ENCODE results near the gene SLC36A1.
A peak's percentile ranks its signal among the peaks of the same experiment; 100 is the strongest.

Gene SLC36A1

DNA sequence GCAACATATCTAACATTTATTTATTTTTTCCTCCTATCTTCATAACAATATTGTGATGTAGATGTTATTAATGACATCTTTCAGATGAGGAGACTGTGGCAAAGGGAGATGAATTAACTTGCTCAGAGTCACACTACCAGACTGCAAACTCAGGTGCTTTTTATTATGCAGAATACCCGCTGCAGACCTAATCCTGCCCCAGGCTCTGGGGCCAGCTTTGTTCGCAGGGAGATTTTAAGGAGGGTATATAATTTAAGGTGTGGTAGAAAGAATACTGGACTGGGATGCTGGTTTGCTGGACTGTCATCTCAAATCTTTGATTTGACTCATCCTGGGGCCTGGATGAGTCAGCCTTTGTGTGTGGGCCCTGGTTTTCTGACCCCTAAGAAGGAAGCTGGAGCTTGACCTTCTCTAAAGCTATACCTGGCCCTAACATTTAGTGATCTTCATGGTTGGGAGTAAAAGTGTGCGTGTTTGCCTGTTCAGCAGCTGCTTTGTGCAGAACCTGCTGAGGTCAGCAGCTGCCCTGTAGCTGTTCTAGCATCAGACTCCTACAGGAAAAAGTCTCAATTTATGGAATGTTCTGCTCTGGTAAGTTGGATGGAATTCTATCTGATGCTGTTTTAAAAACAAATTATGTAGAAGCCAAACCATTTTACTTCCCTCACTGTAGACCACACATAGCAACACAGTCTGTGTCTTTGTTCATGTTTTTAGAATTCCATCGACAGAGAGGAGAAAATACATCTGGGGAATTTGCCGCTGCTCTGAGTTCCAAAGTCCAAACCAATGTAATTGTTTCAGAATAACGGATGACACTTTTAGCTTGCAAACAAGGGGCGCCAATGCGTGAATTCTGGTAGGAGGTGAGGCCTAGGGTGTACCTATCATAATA, 4.5 kb downstream of the SLC36A1 start:
- peak; percentile 25 for DNase-seq (ENCODE audit: low spot score)

DNA sequence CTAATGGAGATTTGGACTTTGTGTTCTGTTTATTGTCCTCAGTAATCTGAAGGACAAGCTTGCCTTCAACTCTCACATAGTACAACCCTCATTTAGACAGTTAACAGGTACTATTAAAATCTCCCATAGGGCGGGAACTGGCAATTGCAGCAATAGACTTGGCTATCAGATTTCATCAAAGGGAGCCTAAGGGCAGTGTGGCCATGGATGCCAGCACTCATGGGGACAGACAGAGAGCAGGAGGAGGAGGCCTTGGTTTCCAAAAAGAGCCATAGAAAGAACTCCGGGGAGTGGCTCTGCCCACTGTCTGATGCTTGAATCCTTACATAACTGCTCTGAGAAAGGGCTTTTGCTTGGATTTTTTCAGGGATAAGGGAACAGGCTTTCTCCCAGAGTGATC, 6.8 kb downstream of the SLC36A1 start:
- peak; percentile 35 for DNase-seq (ENCODE audit: low spot score)

DNA sequence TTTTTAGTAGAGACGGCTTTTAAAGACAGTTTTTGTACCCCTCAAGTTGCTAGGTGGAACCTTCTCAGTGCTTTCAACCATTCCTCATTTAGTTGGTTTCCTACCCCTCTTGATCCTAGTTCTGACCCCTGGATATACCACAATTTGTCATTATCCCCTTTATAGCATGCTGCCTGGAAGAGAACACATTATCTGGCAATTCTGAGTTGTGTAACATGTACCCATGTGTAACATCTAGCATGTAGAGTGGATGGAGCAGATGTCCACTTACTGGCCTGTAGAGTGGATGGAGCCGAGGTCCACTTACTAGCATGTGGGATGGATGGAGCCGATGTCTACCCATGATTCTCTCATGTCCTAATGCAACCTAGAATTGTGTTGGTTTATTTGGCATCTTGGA, 7.5 kb downstream of the SLC36A1 start:
- DNase-seq (ENCODE audit: low spot score), result no peak

DNA sequence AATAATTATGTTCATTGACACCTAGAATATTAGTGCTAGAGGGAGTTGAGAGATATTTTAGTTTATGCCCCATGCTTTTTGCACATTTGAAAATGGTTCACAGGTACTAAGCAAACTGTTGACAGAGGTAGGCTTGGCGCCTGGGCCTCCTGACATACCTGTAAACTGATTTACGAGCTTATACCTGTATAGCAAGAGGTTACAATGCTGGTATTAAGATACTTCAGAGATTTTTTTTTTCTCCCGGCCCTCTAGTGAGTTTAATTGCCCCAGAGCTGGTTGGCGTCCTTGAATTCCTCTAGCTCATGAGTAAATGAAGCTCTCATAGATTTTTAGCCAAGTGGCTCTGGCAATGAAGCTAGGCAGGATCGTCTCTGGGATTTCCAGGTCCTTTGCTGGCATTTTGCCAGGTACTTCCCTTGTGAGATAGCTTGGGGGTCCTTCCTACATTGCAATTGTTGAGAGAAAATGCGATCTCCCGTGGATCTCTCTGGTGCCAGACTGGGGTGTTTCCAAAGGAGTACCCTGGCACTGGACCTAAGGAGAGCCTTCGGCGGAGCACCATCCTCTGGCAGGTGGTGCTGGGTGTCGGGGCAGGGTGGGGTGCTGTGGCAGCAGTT, 9.0 kb downstream of the SLC36A1 start:
- DNase-seq (ENCODE audit: low spot score), result no peak

DNA sequence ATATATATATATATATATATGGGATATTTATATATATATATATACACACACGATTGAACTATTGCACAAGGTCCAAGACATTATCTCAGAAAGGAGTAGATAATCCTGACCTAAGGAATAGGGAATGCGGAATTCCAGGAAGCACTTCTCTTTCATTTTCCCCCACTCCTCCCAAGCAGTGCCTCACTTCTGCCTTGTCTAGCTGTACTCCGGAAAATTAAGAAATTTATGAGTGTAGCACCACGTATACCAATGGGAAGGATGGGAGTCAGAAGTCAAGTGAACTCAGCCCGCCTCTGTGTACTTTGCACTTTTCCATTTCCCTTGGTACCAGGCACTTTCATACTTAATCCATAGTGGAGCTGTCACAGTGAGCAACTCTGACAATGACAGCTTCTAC, 10.9 kb downstream of the SLC36A1 start:
- DNase-seq (ENCODE audit: low spot score), result no peak

DNA sequence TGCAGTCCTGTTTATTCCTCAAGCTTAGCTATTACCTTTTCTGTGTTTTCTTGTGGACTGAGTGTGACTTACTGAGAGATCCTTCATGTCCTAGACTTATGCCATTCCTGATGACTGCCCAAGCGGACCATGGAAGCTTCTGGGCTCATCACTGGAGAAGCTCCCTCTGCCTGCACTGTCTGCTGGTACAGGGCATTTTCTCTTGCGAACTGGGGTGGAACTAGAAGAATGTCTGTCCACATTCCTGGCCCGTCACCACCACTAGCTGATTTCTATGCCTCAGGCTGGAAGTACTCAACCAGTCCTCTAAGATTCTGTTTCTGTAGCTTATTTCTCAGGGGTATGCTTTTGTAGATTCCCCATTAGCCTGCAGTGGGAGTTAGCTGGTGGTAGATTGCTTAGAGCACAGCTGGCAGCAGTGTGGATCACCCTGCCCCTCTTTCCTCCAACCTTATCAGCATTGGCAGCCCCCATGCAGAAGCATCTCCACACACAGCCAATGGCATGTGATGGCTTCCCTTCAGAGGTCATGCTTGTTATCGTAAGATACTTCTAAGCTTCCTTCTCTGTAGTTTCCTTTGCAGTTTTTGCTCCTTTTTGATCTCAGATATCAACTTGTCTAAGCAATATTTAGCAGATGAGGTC, 12.4 kb downstream of the SLC36A1 start:
- DNase-seq (ENCODE audit: low spot score), result no peak

DNA sequence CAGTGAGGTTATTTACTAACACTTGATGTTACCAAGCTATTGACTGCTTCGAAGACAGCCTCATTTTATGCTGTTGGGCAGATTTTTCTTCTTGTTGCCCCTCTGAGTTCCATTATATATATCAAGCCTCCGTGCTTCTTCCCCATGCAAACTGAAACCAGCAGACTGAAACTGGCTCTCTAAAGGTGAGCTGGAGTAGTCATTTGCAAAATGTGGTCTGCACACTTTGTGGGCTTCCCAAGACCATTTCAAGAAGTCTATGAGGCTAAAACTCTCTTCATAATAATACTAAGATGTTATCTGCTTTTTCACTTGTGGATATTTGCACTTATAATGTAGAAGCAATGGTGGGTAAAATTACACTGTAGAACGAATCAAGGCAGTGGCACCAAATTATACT, 13.9 kb downstream of the SLC36A1 start:
- DNase-seq (ENCODE audit: low spot score), result no peak

DNA sequence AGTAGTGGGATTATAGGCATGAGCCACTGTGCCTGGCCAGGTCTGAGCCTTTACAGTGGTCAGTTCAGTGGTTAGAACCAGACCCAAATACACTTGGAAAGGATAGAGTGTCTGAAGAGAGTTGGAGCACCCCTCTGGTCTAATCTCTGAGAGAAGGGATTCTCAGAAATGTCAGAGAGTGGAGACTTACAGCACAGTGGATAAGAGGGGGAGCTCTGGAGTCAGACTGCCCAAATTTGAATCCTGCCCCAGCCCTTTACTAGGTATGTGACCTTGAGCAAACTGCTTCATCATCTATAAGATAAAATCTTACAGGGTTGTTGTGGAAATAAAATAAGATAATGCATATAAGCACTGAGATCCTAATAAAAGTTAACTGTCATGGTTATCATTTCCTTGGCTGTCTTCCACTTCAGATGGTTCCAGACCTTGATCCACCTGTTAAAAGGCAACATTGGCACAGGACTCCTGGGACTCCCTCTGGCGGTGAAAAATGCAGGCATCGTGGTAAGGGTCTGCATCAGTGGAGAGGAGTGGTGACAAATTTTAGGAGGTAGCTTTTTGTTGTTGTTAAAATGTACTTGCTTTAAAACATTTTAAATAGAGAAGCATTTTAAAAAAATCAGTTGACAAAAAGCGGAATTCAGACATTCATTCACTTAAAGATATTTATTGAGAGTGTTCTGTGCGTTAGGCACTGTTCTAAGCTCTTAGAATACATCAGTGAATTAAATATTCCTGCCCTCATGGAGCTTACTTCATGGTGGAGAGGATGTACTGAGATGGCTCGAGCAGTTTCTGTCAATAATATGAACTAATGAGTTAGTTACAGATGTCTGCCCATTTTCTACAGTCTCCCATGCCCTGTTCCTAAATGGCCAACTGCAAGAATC, 16.0 kb downstream of the SLC36A1 start:
- DNase-seq (ENCODE audit: low spot score), result no peak

DNA sequence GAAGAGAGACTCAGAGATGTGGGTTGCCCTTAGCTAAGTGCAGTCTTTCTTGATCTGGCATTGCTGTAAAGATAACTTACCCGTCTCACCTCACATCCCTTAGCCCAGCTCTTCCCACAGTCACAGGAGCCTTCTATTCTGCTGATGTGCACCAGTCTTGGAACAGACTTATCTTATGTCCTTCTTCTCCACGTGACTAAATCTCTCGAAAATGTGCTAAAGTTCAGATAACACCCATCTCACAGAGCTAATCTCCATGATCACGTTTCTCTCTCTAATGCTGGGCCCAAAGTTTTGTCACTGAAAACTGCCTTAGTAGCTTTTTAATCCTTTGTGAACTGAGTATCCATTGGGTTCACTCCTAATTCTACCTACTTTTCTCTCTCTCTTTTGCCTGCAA, 16.7 kb downstream of the SLC36A1 start:
- no peak for DNase-seq (ENCODE audit: low spot score)

DNA sequence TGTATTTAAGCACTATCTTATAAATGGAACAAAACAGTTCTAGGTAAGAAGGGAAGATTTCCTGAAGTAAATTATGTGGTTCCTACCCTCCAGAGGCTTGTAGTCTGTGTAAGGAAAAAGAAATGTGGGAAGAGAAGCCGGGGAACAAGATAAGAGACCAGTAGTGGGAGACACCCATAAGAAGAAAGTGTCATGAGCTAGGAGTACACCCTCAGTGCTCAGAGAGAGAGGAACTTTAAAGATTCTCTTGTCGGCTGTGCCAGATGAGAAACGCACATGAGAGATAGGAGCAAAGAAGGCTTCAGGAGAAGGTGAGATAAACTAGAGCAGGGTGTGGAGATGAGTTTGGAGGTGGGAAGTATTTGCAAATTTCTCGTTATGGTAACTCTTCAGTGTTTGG, 18.1 kb downstream of the SLC36A1 start:
- no peak for DNase-seq (ENCODE audit: low spot score)

DNA sequence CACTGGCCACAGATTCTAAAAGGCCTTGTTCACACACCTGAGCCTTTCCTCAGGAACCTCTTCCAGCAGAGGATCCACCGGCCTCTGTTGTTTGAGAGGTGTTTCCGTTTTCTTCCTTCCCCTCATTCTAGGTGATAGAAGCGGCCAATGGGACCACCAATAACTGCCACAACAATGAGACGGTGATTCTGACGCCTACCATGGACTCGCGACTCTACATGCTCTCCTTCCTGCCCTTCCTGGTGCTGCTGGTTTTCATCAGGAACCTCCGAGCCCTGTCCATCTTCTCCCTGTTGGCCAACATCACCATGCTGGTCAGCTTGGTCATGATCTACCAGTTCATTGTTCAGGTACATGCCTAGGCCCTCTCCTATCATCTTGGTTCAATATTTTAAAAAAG, 20.2 kb downstream of the SLC36A1 start:
- DNase-seq (ENCODE audit: low spot score), result no peak

DNA sequence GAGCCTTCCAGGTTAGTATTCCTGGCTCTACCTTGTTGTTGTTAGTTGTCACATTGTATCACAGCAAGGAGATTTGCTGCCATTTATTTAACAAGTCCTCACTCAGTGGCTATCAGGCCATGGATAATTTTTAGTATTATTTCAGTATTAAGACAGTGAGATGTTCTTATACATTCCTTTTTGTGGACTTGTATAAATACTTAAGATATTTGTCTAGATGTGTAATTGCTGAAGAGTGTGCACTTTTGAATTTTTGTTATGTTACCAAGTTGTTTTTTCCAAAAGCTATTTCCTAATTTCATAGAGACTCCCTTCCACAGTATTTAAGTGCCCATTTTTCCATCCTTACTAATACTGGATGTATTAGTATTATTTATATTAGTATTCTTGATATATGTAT, 22.0 kb downstream of the SLC36A1 start:
- DNase-seq (ENCODE audit: low spot score), result no peak

DNA sequence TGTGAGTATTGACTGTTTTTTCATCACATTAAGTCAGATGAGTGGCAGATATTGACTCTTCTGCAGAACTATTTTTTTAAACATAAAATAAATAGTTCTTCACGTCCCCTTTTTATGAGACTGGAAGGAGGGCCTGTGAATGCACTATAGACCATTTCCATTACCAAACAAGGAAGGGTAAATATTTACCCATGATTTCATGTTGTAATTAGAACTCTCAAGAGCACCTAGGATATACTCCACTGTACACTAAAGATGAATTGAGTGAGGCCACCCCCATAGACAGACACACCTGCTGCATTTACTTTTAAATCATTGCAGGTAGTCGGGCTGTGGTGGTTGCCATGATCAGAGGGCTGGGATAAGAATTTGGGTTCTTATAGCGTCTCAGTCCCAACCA, 22.6 kb downstream of the SLC36A1 start:
- DNase-seq (ENCODE audit: low spot score), result no peak

DNA sequence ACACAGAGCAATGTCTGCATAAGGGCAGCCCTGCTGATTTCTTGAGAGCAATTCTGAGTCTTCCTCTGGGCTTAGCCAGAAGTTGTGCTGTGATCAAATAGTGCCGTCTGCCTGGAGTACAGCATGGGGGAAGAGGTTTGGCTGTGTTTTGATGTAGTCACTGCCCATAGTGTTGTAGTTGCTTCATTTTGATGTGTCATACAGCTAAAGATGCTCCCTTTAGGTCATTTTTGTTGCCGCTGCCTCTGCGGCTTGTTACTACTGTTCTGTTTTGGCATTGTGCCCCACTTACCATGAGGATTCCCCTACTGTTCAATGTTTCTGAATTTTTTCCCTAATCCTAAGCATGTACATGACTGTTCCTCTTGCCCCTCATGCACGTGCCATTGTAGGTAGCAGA, 23.0 kb downstream of the SLC36A1 start:
- no peak for DNase-seq (ENCODE audit: low spot score)

DNA sequence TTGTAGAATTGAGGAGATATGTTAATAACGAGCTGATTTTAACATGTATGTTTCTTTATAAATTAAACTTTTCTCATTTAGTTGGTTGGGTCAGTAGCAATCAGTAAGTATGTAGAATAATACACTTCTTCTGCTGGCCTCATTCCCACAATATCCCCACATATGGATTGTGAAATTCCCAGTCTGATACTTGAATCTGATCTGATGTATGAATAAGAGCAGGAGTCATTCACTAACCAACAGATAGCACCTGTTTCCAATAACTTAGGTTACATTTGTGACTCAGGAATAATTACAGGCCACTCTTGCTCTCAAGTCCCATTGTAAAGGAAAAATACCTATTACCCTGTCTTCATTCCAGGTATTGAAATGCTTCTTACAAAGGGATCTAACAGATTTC, 23.9 kb downstream of the SLC36A1 start:
- DNase-seq (ENCODE audit: low spot score), result no peak

DNA sequence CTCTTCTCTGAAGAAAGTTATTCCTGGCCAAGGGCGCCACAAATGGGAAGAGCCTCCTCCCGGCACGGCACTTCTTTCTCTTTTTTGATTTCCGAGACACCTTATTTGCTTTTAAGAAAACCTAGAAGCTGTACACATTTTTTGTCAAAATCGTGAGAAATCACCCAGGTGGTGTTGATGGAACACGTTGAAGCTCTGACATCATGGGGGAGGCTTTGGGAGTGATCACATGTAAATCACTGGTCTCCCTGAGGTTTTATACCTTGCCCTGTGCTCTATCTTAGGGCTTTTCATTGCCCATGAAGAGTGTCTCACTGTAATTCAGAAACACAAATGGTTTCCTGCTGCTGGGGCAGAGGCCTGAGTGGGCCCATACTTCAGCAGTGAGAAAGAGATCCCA, 27.4 kb downstream of the SLC36A1 start:
- no peak for DNase-seq (ENCODE audit: low spot score)

DNA sequence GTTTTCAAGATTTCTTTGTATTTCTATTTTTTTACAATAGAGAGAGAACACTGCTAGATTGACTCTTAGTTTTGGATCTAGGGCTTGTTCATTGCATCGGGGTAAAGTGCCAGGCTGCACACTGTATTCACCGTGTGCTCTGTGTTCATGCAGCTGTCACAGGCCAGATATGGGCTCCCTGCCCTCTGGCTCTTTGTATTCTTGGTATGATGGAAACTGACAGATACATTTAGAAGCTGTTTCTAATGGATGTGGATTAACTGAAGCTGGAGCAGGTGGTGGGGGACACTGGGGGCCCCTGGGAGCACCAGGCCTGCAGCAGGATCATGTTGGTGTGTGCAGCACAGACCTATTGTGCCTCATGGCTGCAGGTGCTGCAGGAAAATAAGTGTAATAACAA, 28.0 kb downstream of the SLC36A1 start:
- DNase-seq (ENCODE audit: low spot score), result no peak

DNA sequence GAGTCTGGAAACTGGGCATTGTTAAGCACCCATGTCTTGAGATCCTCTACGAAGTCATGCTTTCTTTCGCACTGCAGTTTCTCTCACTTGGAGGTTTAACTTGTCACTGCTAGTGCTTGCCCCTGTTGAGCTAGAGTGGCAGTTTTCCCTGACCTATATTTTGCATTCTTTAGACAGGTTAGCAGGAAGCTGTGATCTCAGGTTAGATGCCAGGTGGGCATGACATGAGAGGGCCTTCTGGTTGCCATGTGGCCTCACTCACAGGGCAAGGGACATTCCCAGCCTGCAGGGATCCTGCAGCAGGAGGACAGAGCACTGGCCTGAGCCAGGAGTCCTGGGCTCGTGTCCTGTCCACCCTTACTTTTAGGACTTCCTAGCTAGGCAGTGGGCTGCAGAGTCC, 28.6 kb downstream of the SLC36A1 start:
- no peak for DNase-seq (ENCODE audit: low spot score)

DNA sequence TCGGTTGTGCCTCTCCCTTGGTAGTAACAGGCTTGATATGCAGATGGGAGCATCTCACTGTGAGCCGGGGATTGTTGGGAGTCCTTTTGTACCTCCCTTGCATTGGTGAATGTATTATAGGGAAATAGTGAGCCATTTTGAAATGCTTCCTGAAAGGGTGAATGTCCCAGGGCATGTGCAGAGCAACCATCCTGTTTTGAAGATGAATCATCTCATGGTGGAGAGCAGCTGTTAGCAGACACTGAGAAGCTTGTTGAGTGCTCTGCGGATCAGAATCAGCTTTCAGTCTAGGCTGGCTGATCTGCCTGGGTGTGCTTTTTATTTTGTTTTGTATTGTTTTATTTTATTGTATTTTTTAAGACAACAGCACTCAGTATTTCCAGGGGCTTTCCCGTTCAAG, 29.7 kb downstream of the SLC36A1 start:
- no peak for DNase-seq (ENCODE audit: low spot score)

DNA sequence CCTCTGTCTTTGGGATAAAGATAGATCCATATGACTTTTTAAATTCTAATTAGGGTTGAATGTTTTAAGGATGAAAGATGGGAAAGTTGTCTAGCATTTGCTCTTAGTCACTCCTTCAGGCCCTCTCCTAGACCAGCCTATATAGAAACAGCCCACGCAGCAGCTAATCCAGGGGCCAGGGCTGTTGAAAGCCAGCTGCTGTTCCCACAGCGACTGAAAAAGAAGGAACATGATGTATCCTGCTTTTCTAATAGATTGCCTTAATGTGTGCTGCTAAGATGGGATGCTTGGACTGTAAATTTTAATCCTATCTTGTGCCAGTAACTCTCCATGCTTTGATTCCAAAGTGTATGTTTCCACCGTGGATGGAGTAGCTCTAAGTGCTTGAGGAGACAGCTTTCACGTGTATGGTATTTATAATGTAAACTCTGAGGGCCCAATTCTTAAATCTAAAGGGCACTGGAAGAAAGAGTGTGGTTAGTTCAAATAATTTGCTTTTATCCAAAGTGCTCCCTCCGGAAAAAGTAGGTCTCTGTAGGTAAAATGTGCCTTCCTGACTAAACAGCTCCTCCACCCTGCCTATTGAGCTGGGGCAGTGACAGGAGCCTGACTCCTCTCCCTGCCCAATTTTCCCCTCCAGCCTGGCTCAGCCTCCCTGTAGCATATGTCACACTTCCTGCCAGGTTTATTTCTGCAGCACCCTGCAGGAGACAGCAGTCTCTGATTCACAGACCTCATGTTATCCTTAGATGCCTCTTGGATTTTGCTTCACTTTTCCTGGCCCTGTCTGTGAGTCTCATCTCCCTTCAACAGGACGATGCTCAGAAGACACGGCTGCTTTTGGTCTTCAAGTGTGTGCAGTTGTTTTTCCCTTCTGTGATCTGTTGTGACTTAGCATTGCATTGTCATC, 33.2 kb downstream of the SLC36A1 start:
- DNase-seq (ENCODE audit: low spot score), result no peak

DNA sequence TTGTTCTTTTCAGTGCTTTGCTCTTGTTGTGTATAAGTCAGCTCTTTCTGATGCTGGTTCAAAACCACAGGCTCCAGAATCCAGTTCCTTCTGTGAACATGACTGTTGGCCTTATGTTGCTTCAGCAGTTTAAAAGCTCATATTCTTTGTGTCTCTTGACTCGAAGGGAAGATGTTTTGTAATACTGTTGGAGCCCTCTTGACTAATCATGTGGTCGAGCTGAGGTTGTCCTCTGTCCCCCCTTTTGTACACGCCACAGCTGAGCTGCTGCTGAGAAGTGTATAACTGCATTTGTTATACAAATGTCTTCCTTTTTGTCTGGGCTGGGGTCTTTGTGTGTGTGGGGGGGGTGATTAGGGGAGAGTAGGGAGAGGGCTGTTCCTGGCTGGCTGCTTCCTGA, 35.8 kb downstream of the SLC36A1 start:
- no peak for DNase-seq (ENCODE audit: low spot score)
